GM23338 (cell line): Measurements from ENCODE around the gene URM1. TPM values are rescaled to one million over a fixed set of nuclear protein-coding genes. Genes with fewer than 3 reads are reported as not detected.

ENCODE experiments used
- ATAC-seq: fragments of 200-7000 bp; cut with Tn5 transposase; 3 replicates; pipeline ENCODE4 v1.9.1; 2020
- DNase-seq: peaks from one replicate; pipeline ENCODE4 v3.0.0-alpha.2; 2015; ENCODE audit warnings: low spot score
- H2AFZ ChIP-seq: fragments of 200-600 bp; sonication (generic); 2 replicates; pipeline ENCODE4 v1.8.0; 2016; ENCODE audit warnings: antibody characterized with exemption, mild to moderate bottlenecking, moderate library complexity
- H3F3A ChIP-seq: fragments of 200-600 bp; sonication (generic); replicated peaks from 2 replicates; pipeline ENCODE4 v1.8.0; 2017; ENCODE audit warnings: antibody characterized with exemption, mixed run types, low read depth
- H3K27ac ChIP-seq: fragments of 200-600 bp; sonication (generic); 2 replicates; pipeline ENCODE4 v1.6.1; 2016; ENCODE audit warnings: low read depth
- H3K27me3 ChIP-seq: fragments of 200-600 bp; sonication (generic); 2 replicates; pipeline ENCODE4 v1.8.0; 2016; ENCODE audit warnings: mild to moderate bottlenecking, mixed run types, moderate library complexity; ENCODE audit not compliant: insufficient read depth
- H3K36me3 ChIP-seq: fragments of 200-600 bp; sonication (generic); 2 replicates; pipeline ENCODE4 v1.8.0; 2016; ENCODE audit warnings: mild to moderate bottlenecking; ENCODE audit not compliant: insufficient read depth
- H3K4me1 ChIP-seq: fragments of 200-600 bp; sonication (generic); 2 replicates; pipeline ENCODE4 v1.8.0; 2016; ENCODE audit warnings: mild to moderate bottlenecking, moderate library complexity; ENCODE audit not compliant: insufficient read depth
- H3K4me2 ChIP-seq: fragments of 200-600 bp; sonication (generic); 2 replicates; pipeline ENCODE4 v1.7.1; 2017; ENCODE audit warnings: mixed run types
- H3K4me3 ChIP-seq: fragments of 200-600 bp; sonication (generic); 2 replicates; pipeline ENCODE4 v1.6.1; 2016; ENCODE audit warnings: mixed run types
- H3K79me2 ChIP-seq: fragments of 200-600 bp; sonication (generic); replicated peaks from 2 replicates; pipeline ENCODE4 v1.8.0; 2017; ENCODE audit warnings: mild to moderate bottlenecking; ENCODE audit not compliant: insufficient read depth
- H3K9me2 ChIP-seq: fragments of 200-600 bp; sonication (generic); 2 replicates; pipeline ENCODE4 v1.8.0; 2017; ENCODE audit not compliant: insufficient read depth
- H4K20me1 ChIP-seq: fragments of 200-600 bp; sonication (generic); replicated peaks from 2 replicates; pipeline ENCODE4 v1.8.0; 2017; ENCODE audit warnings: mild to moderate bottlenecking; ENCODE audit not compliant: insufficient read depth
- H3K27ac Mint-ChIP-seq: 2 replicates; pipeline ENCODE4 v1.8.0; 2020; ENCODE audit warnings: inconsistent platforms, mild to moderate bottlenecking, moderate library complexity, mixed read lengths
- H3K27me3 Mint-ChIP-seq: 3 replicates; pipeline ENCODE4 v1.8.0; 2022; ENCODE audit warnings: low read depth, mild to moderate bottlenecking, moderate library complexity, mixed read lengths, inconsistent platforms; ENCODE audit not compliant: insufficient read depth, poor library complexity
- H3K36me3 Mint-ChIP-seq: 3 replicates; pipeline ENCODE4 v1.8.0; 2021; ENCODE audit warnings: low read depth, mild to moderate bottlenecking, inconsistent platforms, moderate library complexity, mixed read lengths
- H3K4me1 Mint-ChIP-seq: 3 replicates; pipeline ENCODE4 v1.8.0; 2020; ENCODE audit warnings: mild to moderate bottlenecking, inconsistent platforms, mixed read lengths
- H3K4me3 Mint-ChIP-seq: 3 replicates; pipeline ENCODE4 v1.8.0; 2021; ENCODE audit warnings: moderate library complexity, mild to moderate bottlenecking, inconsistent platforms, mixed read lengths
- H3K9me3 Mint-ChIP-seq: 3 replicates; pipeline ENCODE4 v1.8.0; 2020; ENCODE audit warnings: moderate library complexity, mild to moderate bottlenecking, inconsistent platforms, mixed read lengths
- CREB1 ChIP-seq: fragments of 250-450 bp; sonication (Bioruptor Pico); IDR thresholded peaks from 2 replicates; pipeline ENCODE4 v1.5.0; 2020; ENCODE audit warnings: low read depth, mild to moderate bottlenecking, moderate library complexity
- EZH2 ChIP-seq: fragments of 200-600 bp; sonication (generic); IDR thresholded peaks from one replicate; pipeline ENCODE4 v1.8.0; 2017; ENCODE audit warnings: antibody characterized with exemption, mild to moderate bottlenecking, low read depth; ENCODE audit not compliant: unreplicated experiment
- EZH2phosphoT487 ChIP-seq: fragments of 200-600 bp; sonication (generic); IDR thresholded peaks from one replicate; pipeline ENCODE4 v1.8.1; 2018; ENCODE audit warnings: antibody characterized with exemption; ENCODE audit not compliant: unreplicated experiment
- JUNB ChIP-seq: IDR thresholded peaks from one replicate; pipeline ENCODE4 v1.6.1; 2016; ENCODE audit warnings: antibody characterized with exemption; ENCODE audit not compliant: unreplicated experiment
- NANOG ChIP-seq: IDR thresholded peaks from 2 replicates; pipeline ENCODE4 v1.6.1; 2016; ENCODE audit warnings: antibody characterized with exemption, borderline replicate concordance
- POLR2AphosphoS5 ChIP-seq: IDR thresholded peaks from 2 replicates; pipeline ENCODE4 v1.6.1; 2016; ENCODE audit warnings: antibody characterized with exemption, low read depth
- STAT1 ChIP-seq: IDR thresholded peaks from one replicate; pipeline ENCODE4 v1.6.1; 2016; ENCODE audit warnings: antibody characterized with exemption; ENCODE audit not compliant: unreplicated experiment
- ZNF114 ChIP-seq: fragments of 250-450 bp; sonication (Bioruptor Pico); IDR thresholded peaks from 2 replicates; pipeline ENCODE4 v1.5.0; 2020; ENCODE audit warnings: mild to moderate bottlenecking, moderate library complexity
- ZNF331 ChIP-seq: fragments of 250-450 bp; sonication (Bioruptor Pico); IDR thresholded peaks from 2 replicates; pipeline ENCODE4 v1.5.0; 2020; ENCODE audit warnings: low read depth, mild to moderate bottlenecking, moderate library complexity
- polyA plus RNA-seq: library from polyadenylated mRNA; unstranded; fragments of >200 nt; fragmentation: Nextera tagmentation; extraction: Ambion mirVana; gene quantifications from 2 replicates; pipeline ENCODE4 v1.2.1, GENCODE V29; 2016
- total RNA-seq: library from RNA; depleted of rRNA; stranded (reverse); fragments of >200 nt; shearing (Covaris generic); gene quantifications from 2 replicates; pipeline ENCODE4 v1.2.3, GENCODE V29; 2014
- TF ChIP-seq, protein P1 (sequence below): IDR thresholded peaks from 2 replicates; pipeline ENCODE4 v1.6.1; 2016; ENCODE audit warnings: antibody characterized with exemption
- TF ChIP-seq, protein P2 (sequence below), 2 experiments: fragments of 200-600 bp in 1 of 2; sonication (generic) in 1 of 2; conservative IDR thresholded peaks; 2 replicates each; pipeline versions ENCODE4 v1.5.1 to v1.6.1; 2016 to 2017; ENCODE audit warnings: antibody characterized with exemption in 2 of 2, low read depth in 2 of 2, mild to moderate bottlenecking in 2 of 2, moderate library complexity in 1 of 2
- TF ChIP-seq, protein P3 (sequence below): IDR thresholded peaks from one replicate; pipeline ENCODE4 v1.6.1; 2018; ENCODE audit warnings: antibody characterized with exemption; ENCODE audit not compliant: unreplicated experiment
- TF ChIP-seq, protein P4 (sequence below): fragments of 250-450 bp; sonication (Bioruptor Pico); IDR thresholded peaks from 2 replicates; pipeline ENCODE4 v1.5.0; 2020; ENCODE audit warnings: mild to moderate bottlenecking, moderate library complexity

Gene URM1
- total and polyA plus RNA-seq, 2 experiments from 2014 or later = 28.6 to 47.8 TPM

DNA sequence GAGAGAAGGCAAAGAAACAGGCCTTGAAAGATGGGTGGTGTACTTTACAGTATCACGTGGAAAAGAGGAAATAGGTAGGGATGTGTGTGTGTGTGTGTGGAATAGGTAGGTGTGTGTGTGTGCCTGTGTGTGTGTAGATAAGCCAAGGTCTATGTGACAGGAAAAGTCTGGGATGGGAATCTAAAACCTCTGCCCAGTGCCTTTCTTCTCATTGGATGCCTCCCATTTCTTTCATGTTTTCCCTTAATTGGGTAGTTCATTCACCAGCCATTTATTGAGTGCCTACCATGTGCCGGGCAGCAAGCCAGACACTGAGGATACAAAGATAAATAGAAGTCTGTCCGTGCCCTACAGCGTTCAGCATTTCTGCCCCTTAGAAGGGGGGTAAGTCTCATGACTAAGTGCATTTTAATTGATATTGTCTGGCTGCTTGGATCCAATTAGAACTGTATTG, 1.0 kb downstream of the URM1 start:
- Histone ChIP-seq H3K9me2 (no peaks in the 10 kb centered on the region), H2AFZ (no peak overlapping the region), H4K20me1 (peaks cover 16% of the 10 kb centered on the region), H3K27ac (no peak overlapping the region), H3K4me3 (peak overlapping the region; percentile 99), H3K4me2 (peak overlapping the region; percentile 100), H3K27me3 (peaks cover 32% of the 10 kb centered on the region), H3K4me1 (peaks cover 7% of the 10 kb centered on the region), H3K36me3 (no peaks in the 10 kb centered on the region), H3F3A (peaks cover 4% of the 10 kb centered on the region; the same call in 1 of the 2 replicates), H3K79me2 (peaks cover 37% of the 10 kb centered on the region)
- no peaks in the 10 kb centered on the region; the same call in 2 of the 3 replicates for H3K36me3 Mint-ChIP-seq
- H3K9me3 Mint-ChIP-seq = no peaks in the 10 kb centered on the region; the same call in 2 of the 3 replicates
- H3K4me3 Mint-ChIP-seq = peak overlapping the region; percentile 93
- DNase-seq (no peak), ATAC-seq (no peak)
- peaks cover 25% of the 10 kb centered on the region for H3K27me3 Mint-ChIP-seq
- H3K4me1 Mint-ChIP-seq = peaks cover 27% of the 10 kb centered on the region
- H3K27ac Mint-ChIP-seq = no peak overlapping the region
- TF ChIP-seq, protein P1, sequence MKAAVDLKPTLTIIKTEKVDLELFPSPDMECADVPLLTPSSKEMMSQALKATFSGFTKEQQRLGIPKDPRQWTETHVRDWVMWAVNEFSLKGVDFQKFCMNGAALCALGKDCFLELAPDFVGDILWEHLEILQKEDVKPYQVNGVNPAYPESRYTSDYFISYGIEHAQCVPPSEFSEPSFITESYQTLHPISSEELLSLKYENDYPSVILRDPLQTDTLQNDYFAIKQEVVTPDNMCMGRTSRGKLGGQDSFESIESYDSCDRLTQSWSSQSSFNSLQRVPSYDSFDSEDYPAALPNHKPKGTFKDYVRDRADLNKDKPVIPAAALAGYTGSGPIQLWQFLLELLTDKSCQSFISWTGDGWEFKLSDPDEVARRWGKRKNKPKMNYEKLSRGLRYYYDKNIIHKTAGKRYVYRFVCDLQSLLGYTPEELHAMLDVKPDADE = no peak
- TF ChIP-seq STAT1 (no peak), ZNF331 (CRISPR knock-in tag) (no peak), POLR2AphosphoS5 (no peak), JUNB (no peak), NANOG (no peak), CREB1 (CRISPR knock-in tag) (no peak), ZNF114 (no peak), EZH2phosphoT487 (no peak), EZH2 (no peak)
- TF ChIP-seq, protein P2, sequence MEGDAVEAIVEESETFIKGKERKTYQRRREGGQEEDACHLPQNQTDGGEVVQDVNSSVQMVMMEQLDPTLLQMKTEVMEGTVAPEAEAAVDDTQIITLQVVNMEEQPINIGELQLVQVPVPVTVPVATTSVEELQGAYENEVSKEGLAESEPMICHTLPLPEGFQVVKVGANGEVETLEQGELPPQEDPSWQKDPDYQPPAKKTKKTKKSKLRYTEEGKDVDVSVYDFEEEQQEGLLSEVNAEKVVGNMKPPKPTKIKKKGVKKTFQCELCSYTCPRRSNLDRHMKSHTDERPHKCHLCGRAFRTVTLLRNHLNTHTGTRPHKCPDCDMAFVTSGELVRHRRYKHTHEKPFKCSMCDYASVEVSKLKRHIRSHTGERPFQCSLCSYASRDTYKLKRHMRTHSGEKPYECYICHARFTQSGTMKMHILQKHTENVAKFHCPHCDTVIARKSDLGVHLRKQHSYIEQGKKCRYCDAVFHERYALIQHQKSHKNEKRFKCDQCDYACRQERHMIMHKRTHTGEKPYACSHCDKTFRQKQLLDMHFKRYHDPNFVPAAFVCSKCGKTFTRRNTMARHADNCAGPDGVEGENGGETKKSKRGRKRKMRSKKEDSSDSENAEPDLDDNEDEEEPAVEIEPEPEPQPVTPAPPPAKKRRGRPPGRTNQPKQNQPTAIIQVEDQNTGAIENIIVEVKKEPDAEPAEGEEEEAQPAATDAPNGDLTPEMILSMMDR (conservative IDR thresholded peaks at IDR 0.05; ENCODE audit: low read depth in 2 of 2) = no peak
- TF ChIP-seq, protein P3, sequence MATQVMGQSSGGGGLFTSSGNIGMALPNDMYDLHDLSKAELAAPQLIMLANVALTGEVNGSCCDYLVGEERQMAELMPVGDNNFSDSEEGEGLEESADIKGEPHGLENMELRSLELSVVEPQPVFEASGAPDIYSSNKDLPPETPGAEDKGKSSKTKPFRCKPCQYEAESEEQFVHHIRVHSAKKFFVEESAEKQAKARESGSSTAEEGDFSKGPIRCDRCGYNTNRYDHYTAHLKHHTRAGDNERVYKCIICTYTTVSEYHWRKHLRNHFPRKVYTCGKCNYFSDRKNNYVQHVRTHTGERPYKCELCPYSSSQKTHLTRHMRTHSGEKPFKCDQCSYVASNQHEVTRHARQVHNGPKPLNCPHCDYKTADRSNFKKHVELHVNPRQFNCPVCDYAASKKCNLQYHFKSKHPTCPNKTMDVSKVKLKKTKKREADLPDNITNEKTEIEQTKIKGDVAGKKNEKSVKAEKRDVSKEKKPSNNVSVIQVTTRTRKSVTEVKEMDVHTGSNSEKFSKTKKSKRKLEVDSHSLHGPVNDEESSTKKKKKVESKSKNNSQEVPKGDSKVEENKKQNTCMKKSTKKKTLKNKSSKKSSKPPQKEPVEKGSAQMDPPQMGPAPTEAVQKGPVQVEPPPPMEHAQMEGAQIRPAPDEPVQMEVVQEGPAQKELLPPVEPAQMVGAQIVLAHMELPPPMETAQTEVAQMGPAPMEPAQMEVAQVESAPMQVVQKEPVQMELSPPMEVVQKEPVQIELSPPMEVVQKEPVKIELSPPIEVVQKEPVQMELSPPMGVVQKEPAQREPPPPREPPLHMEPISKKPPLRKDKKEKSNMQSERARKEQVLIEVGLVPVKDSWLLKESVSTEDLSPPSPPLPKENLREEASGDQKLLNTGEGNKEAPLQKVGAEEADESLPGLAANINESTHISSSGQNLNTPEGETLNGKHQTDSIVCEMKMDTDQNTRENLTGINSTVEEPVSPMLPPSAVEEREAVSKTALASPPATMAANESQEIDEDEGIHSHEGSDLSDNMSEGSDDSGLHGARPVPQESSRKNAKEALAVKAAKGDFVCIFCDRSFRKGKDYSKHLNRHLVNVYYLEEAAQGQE = no peak
- TF ChIP-seq, protein P4, sequence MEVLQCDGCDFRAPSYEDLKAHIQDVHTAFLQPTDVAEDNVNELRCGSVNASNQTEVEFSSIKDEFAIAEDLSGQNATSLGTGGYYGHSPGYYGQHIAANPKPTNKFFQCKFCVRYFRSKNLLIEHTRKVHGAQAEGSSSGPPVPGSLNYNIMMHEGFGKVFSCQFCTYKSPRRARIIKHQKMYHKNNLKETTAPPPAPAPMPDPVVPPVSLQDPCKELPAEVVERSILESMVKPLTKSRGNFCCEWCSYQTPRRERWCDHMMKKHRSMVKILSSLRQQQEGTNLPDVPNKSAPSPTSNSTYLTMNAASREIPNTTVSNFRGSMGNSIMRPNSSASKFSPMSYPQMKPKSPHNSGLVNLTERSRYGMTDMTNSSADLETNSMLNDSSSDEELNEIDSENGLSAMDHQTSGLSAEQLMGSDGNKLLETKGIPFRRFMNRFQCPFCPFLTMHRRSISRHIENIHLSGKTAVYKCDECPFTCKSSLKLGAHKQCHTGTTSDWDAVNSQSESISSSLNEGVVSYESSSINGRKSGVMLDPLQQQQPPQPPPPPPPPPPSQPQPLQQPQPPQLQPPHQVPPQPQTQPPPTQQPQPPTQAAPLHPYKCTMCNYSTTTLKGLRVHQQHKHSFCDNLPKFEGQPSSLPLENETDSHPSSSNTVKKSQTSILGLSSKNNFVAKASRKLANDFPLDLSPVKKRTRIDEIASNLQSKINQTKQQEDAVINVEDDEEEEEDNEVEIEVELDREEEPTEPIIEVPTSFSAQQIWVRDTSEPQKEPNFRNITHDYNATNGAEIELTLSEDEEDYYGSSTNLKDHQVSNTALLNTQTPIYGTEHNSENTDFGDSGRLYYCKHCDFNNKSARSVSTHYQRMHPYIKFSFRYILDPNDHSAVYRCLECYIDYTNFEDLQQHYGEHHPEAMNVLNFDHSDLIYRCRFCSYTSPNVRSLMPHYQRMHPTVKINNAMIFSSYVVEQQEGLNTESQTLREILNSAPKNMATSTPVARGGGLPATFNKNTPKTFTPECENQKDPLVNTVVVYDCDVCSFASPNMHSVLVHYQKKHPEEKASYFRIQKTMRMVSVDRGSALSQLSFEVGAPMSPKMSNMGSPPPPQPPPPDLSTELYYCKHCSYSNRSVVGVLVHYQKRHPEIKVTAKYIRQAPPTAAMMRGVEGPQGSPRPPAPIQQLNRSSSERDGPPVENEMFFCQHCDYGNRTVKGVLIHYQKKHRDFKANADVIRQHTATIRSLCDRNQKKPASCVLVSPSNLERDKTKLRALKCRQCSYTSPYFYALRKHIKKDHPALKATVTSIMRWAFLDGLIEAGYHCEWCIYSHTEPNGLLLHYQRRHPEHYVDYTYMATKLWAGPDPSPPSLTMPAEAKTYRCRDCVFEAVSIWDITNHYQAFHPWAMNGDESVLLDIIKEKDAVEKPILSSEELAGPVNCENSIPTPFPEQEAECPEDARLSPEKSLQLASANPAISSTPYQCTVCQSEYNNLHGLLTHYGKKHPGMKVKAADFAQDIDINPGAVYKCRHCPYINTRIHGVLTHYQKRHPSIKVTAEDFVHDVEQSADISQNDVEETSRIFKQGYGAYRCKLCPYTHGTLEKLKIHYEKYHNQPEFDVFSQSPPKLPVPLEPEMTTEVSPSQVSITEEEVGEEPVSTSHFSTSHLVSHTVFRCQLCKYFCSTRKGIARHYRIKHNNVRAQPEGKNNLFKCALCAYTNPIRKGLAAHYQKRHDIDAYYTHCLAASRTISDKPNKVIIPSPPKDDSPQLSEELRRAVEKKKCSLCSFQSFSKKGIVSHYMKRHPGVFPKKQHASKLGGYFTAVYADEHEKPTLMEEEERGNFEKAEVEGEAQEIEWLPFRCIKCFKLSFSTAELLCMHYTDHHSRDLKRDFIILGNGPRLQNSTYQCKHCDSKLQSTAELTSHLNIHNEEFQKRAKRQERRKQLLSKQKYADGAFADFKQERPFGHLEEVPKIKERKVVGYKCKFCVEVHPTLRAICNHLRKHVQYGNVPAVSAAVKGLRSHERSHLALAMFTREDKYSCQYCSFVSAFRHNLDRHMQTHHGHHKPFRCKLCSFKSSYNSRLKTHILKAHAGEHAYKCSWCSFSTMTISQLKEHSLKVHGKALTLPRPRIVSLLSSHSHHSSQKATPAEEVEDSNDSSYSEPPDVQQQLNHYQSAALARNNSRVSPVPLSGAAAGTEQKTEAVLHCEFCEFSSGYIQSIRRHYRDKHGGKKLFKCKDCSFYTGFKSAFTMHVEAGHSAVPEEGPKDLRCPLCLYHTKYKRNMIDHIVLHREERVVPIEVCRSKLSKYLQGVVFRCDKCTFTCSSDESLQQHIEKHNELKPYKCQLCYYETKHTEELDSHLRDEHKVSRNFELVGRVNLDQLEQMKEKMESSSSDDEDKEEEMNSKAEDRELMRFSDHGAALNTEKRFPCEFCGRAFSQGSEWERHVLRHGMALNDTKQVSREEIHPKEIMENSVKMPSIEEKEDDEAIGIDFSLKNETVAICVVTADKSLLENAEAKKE (CRISPR knock-in tag) = no peak
